Stimulated activated CD8-positive, alpha-beta memory T cell treated with anti-CD3 and anti-CD28 coated beads, Interleukin-4, amount 100 ng/mL, for 1 hour (primary cell): Measurements from ENCODE around the gene SYPL1.

Experiments used
- DNase-seq, 2 donors: peaks; one replicate each; pipeline ENCODE4 v3.0.0-alpha.2; 2020; ENCODE audit warnings: low read depth in 2 of 2, low spot score in 1 of 2

Gene SYPL1

DNA sequence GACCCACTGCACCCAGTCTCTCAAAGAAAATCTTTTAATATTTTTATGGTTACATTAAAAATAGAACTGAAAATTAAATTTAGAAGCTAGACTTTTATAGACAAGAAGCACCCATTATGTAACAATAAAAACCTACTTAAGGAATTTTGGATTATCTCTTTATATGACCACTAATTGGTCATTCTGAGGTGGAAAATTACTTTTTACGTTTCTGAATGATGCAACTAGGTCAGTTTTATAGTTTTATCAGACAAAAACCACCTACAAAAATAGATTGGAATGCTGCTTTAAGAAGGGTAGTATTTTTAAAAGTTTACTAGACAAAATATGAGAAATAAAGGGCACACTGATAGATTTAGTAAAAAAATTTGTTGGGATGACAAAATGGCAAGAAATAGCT, 16.5 kb downstream of the SYPL1 start:
- DNase-seq, result no peak

DNA sequence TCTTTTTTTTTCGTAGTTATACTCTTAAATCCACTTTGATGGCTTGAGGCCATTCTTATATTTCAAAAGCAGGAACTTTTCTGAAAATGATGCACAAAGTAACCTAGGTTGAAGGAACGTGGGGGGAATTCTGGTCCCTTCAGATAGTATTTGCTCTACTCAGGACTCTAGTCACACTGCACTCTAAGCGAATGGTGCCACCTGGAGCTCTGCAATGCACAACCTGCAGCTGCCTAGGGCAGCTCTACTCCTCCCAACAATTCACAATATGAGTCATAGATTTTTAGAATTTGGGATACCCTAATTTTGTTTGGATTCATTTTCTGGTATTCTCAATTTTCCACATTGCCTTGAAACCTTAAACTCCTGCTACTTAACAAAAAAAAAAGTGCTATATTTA, 17.3 kb downstream of the SYPL1 start:
- DNase-seq, result no peak

DNA sequence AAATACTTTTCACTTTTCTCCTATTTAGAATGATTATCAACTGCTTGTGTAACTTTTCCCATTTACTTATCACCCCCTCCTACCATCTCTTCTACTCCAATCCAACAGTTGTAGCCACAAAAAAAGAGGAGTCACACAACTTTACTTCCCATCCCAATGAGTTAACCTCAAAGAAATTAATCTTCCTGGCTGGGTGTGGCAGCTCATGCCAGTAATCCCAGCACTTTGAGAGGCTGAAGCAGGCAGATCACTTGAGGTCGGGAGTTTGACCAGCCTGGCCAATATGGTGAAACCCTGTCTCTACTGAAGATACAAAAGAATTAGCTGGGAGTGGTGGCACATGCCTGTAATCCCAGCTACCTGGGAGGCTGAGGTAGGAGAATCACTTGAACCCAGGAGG, 19.9 kb downstream of the SYPL1 start:
- no peak for DNase-seq

DNA sequence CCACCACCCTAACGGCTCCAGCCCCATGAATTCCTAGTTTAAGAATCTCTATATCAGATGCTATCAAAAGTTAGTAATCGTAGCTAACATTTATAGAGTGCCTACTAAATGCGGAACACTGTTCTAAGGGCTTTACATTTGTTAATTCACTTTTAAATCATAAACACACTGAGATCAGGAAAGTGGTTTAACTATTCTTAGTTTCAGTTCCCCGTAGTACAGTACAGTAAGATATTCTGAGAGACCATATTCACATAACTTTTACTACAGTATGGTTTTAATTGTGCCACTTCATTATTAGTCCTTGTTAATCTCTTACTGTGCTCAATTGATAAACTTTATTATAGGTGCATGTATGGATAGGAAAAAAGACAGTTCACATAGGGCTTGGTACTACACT, 22.5 kb downstream of the SYPL1 start:
- no peak for DNase-seq

DNA sequence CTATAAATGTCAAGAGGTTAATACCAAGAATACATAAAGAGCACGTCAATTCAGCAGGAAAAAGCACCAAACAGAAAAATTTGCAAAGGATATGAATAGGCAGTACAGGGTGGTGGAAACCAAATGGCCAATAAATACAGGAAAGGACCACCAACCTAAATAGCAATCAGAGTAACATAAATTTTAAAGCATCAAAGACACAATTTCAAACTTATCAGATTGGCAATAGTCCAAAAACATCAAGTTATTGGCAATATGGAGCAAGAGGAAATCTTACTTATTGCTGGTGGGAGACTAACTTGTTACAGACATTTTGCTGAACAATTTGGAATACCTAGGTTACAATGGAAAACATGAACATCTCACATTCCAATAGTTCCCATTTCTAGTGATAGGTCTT, 24.1 kb downstream of the SYPL1 start:
- DNase-seq, result no peak

DNA sequence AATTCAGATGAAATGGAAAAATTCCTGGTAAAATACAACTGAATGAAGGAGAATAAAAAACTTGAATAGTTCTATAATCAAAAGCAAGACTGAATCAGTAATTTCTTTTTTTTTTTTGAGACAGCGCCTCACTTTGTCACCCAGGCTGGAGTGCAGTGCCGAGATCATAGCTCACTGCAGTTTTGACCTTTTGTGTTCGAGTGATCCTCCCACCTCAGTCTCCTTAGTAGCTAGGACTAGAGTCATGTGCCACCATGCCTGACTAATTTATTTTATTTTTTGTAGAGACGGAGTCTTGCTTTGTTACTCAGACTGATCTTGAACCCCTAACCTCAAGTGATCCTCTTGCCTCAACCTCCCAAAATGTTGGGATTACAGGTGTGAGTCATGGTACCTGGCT, 26.1 kb downstream of the SYPL1 start:
- DNase-seq, result no peak

DNA sequence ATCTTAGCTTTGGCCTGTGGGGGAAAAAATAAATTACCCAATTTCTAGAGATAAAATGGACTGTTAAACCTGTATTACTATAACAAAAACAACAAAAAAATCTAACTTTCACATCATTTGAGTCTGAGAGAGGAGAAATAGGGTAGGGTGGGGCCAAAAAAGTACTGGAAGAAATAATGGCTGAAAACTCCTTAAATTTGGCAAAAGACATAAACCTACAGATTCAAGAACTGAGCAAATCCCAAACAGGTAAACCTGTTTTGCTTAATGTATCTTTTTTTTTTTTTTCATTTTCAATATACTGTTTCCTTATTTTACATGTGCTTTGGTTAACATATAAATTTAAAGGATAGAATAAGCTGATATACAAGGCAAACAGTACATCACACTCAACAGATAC, 27.1 kb downstream of the SYPL1 start:
- no peak for DNase-seq

DNA sequence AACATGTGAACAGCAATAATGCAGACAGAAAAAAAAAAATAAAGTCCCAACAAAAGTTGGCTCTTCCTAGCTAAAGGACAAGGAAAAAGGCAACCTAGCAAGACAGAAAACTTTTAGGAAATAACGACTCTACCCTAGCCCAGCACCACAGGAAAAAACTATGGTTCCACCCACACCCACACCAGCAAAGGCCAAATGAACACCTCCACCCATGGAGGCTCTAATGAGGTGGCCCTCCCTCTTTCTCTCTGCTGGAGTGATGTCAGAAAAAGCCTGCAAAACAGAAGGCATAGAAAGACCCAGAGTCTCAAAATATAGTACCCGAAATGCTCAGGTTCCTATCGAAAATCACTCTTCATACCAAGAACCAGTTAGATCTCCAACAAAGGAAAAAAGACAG, 28.4 kb downstream of the SYPL1 start:
- DNase-seq, result no peak

DNA sequence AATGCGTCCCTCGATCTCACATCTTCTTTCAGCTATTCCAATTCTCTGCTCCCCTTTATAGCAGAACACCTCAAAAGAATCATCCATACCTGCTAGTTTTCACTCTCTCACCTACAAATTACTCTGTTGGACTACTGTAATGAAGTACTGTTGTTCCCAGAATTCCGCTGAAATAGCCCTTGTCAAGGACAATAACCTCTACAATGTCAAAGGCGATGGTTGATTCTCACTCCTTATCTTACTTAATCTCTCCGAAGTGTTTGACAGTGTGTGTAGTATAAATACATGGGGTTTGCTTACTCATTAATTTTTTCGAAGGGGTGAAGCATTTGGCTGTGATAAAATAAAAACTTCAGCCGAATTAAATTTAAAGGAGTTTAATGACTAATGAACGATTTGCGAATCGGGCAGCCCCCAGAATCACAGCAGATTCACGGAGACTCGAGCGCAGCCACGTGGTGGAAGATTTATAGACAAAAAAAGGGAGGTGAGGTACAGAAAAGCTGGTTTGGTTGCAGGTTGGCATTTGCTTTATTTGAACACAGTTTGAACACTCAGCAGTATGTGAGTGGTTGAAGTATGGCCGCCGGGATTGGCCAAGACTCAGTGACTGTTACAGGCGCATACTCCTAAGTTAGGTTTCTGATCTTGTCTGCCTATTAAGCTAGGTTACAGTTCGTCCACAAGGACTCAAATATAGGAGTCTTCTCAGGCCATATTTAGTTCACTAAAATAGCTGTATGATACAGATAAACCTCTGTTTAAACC, 29.8 kb downstream of the SYPL1 start:
- no peak for DNase-seq

DNA sequence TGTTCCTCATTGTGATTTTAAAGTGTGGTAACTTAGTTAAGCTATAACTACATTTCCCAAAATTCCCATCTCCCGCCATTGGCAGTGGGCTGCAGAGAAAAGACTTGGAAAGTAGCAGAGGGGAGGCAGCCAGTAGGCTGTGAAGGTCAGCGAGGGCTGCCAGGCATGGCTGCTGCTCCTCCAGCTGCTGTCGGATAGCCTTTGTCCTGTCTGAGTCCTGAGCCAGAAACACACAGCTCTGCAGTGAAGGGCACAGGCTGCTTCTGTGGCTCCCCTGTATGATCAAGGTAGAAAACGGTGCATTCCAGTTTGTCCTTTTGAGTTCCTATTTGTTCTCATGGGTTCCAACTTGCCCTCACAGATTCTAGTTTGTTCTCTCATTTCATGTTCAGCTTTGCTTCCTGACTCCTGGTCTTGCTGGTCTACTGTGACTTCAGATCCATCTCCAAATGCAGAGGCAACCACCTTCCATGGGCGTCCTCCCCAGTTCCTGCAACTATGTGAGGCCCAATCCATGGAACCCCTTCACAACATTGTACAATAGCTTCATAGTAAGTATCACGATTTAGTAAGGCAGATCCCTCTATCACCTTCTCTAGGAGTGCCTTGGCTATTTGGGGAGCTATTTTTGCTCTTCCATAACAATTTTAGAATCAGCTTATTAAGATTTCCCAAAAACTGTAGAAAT, 31.7 kb downstream of the SYPL1 start:
- DNase-seq, result no peak

DNA sequence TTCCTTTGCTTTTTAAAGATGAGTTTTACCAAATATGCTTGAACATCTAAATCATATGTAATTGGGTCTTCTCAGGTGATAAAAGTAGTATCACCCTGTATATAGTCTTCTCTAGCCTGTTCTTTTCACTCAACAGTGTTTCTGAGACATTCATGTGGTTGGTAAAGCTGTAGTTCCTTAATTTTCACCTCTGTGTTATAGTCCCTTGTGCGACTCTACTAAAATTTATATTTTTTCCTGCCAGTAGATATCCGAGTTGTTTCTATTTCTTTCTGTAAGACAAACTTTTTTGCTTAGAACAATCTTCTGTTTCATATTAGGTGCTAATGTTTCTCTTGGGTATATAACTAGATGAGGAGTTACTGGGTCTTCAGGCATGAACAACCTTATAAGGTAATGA, 35.6 kb downstream of the SYPL1 start:
- DNase-seq, result no peak

DNA sequence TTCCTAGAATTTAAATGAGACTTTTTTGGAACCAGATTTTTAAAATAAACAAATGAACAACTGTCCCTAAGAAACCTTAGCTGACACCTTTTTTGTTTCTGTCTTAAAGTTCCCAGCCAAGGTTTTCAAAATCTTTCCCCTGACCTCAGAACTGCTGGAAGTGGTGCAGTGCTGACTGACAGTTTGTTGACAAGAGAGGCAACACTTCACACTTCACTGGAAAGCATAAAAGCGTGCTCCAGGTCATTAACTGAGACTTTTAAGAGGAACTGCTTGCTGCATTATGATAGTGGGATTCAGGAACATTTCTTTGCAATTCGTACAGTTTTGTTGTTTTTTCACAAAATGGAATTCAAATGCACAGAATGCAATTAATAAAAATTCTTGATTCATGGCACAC, 36.2 kb downstream of the SYPL1 start:
- DNase-seq, result no peak

DNA sequence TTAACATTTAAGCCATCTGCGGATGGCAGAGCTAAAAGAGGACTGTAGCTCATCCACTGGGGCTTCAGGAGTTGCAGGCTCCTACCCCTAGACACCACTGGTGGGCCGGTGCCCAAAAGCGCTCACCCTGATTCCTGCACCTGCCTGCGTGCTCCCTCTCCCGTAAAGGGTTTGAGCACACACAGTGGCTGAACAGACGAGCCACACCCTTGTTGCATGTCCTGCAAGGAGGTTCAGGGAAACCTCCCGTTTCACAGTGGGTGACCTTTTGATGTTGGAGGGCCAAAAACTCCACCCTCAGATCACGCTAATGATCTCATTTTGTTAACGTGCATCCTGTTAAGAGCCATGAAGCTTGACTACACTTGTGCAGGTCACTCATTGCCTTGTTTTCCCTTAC, 37.9 kb downstream of the SYPL1 start:
- no peak for DNase-seq

DNA sequence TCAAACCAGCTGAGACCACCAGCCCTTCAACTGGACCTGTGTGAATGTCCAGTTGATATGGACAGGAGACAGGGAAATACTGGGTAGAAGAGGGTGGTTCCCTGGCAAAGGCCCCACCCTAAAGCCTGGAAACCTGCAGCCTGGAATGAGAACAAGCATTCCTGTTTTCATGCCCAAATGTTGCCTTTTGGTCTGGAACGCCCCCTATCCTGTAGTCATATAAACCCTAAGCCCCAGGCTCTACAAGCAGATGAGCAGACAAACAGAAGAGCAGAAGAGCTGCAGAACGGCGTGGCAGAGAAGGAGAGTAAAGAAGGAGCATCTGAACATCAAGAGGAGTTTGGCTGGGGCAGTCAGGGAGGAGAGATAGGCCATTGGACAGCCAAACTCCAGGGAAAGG, 38.4 kb downstream of the SYPL1 start:
- DNase-seq, result no peak

DNA sequence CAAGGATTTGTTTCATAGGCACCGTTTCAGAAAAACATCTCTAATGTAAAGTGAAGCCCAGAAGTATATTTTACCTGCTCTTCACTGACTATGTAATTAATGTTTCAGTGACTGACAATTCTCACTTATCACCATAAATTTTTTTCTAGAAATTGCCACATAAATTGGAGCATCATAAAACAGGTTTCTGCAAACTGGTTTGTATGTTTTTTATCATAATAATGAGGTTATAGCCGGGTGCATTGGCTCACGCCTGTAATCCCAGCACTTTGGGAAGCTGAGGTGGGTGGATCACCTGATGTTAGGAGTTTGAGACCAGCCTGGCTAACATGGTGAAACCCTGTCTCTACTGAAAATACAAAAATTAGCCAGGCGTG, 39.4 kb downstream of the SYPL1 start:
- no peak for DNase-seq

DNA sequence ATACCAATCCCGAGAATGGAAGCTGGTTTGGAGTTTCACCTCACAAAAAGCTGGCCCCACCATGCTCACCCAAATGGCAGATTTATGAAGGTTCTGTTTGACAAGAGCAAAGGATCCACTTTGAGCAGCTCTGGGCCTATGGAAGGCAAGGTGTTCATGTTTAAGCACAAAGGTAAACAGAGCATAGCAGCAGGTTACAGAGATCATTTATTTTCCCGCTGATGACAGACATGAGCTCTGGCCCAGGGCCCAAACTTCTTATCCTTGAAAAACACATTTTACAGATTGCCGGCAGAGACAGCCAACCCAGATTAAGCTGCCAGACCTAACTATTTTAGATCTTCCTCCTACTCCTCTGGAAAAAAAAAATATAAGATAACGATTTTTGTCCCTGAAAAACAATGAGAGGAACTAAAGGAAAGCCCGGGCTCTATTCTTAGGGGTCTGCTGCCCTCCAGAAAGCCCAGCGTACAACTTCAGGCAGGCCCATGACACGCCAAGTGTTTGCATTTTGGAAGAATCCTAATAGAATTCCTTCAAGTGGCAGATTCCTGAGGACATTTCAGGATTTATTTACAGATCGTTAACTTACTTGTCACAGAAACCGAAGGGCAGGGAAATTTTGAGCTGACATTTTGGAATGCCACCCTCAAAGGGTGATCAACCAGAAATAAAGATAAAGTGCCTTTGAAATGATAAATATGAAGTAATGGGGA, 40.0 kb downstream of the SYPL1 start:
- no peak for DNase-seq

DNA sequence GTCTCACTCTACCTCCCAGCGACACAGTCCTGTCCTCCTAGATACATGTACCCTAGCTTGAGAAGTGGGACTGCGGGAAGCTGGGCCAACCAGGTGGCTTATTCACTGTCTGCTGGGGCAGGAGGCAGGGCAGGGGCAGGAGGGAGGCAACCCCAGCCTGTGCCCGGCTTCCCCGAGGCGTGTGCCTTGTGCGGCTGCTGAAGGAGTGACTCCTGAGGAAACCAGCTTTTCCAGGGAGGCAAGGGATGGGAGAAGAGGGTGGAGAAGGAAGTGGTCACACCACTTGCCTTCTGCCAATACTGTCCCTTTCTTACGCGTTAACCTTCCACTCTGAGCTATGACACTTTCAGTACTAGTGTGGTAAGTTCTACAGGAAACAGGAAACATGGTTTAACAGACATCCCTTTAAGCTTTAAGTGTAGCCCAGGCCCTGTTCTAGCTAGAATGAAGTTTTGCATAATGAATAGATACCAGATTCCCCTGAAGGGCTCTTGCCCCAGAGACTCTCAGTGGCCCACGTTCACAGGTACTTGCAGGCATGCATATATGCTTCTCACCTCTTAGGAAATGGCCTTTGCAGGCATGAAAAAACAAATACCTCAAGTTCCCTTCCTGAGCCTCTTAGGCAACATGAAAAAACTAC, 40.6 kb downstream of the SYPL1 start:
- no peak for DNase-seq

DNA sequence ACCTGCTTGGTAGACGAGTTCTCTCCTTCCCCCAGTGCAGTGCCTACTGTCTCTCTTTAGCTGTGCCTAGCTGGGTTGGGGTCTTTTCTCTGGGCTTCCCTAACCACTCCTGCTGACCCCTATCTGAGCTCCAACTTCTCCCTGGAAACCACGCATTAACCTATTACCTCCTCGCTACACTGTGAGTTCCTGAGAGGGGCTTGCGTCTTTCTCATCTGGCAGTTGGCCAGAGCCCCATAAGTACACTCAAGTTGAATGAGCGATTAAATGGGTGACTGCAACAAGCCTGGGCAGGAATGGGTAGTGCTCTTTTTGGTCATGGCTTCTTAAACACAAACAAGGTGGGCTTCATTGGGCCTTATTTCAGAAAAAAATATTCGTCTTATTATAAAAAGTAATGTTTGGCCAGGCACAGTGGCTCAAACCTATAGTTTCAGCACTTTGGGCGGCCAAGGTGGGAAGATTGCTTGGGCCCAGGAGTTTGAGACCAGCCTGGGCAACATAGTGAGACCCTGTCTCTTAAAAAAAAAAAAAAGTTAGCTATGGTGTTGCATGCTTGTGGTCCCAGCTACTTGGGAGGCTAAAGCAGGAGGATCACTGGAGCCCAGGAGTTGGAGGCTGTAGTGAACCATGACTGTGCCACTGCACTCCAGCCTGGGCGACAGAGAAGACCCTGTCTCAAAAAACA, 41.4 kb downstream of the SYPL1 start:
- no peak for DNase-seq

DNA sequence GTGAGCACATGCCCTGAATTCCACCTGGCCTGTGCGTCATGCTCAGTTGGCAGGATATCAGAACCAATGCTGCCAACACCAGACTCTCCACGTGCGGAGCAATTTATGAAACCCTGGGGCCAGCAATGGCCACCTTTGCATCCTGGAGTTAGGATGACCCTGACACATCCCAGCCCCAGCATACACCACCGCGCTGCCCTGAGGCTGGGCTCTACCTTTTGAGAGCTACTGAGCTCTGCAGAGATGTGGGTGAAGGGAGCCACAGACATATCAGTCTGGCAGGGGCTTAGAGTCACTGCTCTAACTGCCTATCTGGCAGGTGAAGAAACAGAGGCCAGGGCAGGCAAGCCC, 41.9 kb downstream of the SYPL1 start:
- DNase-seq, result no peak

DNA sequence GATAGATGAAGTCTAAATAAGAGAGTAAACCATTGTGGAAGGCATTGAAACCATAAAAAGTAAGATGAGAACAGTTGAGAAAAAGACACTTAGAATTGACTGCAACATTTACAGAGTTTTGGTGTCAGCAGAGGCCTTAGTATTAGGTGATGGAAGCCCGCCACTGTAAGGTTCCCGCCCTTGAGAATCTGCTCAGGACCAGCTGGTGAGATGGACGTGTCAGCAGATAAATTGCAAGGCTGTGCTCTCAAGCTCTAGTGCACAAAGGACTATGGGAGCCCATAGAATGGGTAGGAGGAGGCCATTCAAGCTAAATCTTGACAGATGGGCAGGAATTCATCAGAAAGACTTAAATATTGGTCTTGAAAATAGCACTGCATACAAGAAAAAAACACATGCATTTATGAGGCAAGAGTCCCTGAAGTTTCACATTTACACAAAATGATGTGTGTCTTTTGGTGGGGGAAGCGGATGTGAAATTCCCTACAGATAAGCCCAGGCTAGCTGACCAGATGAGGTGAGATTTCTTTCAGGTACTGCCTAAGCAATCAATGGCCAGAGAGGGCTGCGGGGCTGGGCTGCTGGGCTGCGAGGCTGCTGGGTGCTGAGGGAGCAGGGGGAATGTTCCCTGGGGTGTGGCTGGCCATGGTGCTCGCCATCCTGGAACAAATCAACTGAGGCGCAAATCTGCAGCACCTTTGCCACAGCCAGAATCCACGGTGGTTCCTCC, 42.5 kb downstream of the SYPL1 start:
- no peak for DNase-seq

DNA sequence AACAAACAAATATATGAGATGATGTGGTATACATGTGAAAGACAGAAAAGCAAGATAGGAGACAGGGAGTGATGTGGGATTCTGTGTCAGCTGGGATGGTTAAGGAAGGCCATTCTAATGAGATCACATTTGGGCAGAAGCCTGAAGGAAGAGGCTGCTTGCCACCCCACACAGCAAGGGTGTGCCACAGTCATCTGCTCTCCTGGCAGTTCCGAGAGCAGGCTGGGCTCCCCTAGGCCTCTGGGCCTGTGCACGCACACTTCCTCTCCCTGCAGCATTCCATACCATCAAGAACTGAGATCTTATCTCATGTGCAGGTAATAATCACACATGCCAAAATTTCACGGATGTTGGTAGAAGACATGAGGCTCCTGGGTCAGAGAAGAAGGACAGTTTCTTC, 43.1 kb downstream of the SYPL1 start:
- no peak for DNase-seq
